Measurements from ENCODE around the gene COX4I2.

GRCh38 chr20:31620246-31620645 is 17.5 kb upstream of the COX4I2 start:
- TF ChIP-seq, protein P1, sequence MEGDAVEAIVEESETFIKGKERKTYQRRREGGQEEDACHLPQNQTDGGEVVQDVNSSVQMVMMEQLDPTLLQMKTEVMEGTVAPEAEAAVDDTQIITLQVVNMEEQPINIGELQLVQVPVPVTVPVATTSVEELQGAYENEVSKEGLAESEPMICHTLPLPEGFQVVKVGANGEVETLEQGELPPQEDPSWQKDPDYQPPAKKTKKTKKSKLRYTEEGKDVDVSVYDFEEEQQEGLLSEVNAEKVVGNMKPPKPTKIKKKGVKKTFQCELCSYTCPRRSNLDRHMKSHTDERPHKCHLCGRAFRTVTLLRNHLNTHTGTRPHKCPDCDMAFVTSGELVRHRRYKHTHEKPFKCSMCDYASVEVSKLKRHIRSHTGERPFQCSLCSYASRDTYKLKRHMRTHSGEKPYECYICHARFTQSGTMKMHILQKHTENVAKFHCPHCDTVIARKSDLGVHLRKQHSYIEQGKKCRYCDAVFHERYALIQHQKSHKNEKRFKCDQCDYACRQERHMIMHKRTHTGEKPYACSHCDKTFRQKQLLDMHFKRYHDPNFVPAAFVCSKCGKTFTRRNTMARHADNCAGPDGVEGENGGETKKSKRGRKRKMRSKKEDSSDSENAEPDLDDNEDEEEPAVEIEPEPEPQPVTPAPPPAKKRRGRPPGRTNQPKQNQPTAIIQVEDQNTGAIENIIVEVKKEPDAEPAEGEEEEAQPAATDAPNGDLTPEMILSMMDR (IDR thresholded peaks at IDR 0.05; ENCODE audit: control extremely low read depth in 1 of 3, insufficient read depth in 1 of 3, low read depth in 1 of 3, low read length in 3 of 3) = no peak
- no peak for TF ChIP-seq POLR2AphosphoS5 (IDR thresholded peaks at IDR 0.05; ENCODE audit: low read depth, low read length)
- TF ChIP-seq, protein P2, sequence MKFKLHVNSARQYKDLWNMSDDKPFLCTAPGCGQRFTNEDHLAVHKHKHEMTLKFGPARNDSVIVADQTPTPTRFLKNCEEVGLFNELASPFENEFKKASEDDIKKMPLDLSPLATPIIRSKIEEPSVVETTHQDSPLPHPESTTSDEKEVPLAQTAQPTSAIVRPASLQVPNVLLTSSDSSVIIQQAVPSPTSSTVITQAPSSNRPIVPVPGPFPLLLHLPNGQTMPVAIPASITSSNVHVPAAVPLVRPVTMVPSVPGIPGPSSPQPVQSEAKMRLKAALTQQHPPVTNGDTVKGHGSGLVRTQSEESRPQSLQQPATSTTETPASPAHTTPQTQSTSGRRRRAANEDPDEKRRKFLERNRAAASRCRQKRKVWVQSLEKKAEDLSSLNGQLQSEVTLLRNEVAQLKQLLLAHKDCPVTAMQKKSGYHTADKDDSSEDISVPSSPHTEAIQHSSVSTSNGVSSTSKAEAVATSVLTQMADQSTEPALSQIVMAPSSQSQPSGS (IDR thresholded peaks at IDR 0.05; ENCODE audit: low read length) = no peak
- no peak for TF ChIP-seq POLR2A (IDR thresholded peaks at IDR 0.05; ENCODE audit: control extremely low read depth in 1 of 2, low read depth in 2 of 2, low read length in 2 of 2)
- TF ChIP-seq JUN (IDR thresholded peaks at IDR 0.05; ENCODE audit: low read depth, low read length) = no peak

All from H1 (cell line).